GM18508 (cell line): ENCODE results near the gene TLCD3B.

Experiments
- ATAC-seq: cut with Tn5 transposase; IDR thresholded peaks from one replicate; pipeline ENCODE4 v1.9.1; 2021; ENCODE audit warnings: moderate number of reproducible peaks; ENCODE audit not compliant: insufficient read depth, unreplicated experiment

The TLCD3B gene

DNA sequence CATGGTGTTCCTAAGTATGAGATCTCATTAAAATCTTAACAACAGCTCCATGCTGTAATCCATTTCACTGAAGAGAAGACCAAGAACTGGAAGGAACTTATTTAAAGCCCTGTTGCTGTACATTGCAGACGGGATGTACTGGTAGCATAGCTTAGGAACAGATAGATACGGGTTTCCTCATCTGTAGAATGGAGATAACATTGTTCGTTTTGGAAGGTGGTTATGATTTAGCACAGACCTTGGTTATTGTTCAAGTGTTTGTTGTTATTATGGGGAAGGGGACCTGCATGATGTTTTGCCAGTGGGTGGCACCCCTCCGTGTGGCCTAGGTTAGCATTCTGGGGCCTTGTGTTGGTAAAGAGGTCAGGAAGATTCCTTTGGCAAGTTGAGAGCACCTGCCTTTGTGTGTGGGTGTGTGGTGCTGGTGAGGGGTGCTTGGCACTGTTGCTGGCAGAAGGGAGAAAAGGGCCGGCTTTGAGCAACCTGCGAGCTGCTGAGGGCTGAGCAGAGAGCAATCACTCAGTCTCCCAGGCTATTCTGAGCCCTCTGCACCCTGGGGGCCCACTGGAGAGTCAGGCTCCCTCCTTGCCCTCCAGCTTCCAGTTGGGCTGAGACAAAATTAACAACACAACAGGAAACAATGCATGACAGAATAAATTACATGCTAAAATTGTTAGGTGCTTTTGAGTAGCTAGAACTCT is 55.1 kb downstream of the TLCD3B start:
- no peak for ATAC-seq

DNA sequence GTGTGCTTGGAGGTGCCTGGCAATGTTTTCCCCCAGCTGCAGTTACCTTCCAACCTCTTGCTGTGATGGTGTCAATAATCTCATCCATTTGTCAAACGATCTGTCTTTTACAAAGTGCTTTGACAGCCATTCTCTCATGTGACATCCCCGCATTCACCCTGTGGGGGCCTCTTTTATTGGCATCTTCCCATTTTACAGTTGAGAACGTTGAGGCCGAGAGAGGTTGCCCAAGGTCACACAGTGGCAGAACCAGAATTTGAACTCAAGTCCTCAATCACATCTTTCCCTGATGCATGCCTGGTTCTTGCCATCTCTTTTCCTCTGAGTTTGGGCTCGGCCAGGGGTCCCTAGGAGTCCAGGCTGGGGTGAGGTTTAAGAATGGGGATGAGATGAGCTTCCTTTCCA is 55.9 kb downstream of the TLCD3B start:
- ATAC-seq, result no peak
